Parathyroid adenoma (tissue), 2 donors: ENCODE measurements around the gene ZBTB34.

Experiments used
- H2AFZ ChIP-seq: fragments of 300-600 bp; sonication (generic); one replicate; pipeline ENCODE4 v1.7.0; 2017; ENCODE audit warnings: antibody characterized with exemption, mild to moderate bottlenecking
- H3K27ac ChIP-seq: fragments of 300-600 bp; sonication (generic); one replicate; pipeline ENCODE4 v1.7.0; 2017
- H3K27me3 ChIP-seq: fragments of 300-600 bp; sonication (generic); one replicate; pipeline ENCODE4 v1.7.0; 2017; ENCODE audit warnings: low read length; ENCODE audit not compliant: control insufficient read depth, insufficient read depth
- H3K36me3 ChIP-seq: fragments of 300-600 bp; sonication (generic); one replicate; pipeline ENCODE4 v1.7.0; 2017; ENCODE audit warnings: low read length; ENCODE audit not compliant: control insufficient read depth, insufficient read depth
- H3K4me1 ChIP-seq: fragments of 300-600 bp; sonication (generic); one replicate; pipeline ENCODE4 v1.7.0; 2017; ENCODE audit warnings: control low read depth
- H3K4me2 ChIP-seq: fragments of 300-600 bp; sonication (generic); one replicate; pipeline ENCODE4 v1.7.0; 2017; ENCODE audit warnings: low read length
- H3K4me3 ChIP-seq: fragments of 300-600 bp; sonication (generic); one replicate; pipeline ENCODE4 v1.7.0; 2017; ENCODE audit warnings: low read depth, low read length
- H3K79me2 ChIP-seq: fragments of 300-600 bp; sonication (generic); one replicate; pipeline ENCODE4 v1.7.0; 2017; ENCODE audit warnings: control low read depth
- H3K9ac ChIP-seq: fragments of 300-600 bp; sonication (generic); one replicate; pipeline ENCODE4 v1.7.0; 2017; ENCODE audit warnings: mild to moderate bottlenecking
- H3K9me3 ChIP-seq: fragments of 300-600 bp; sonication (generic); one replicate; pipeline ENCODE4 v1.7.0; 2017; ENCODE audit warnings: low read length; ENCODE audit not compliant: control insufficient read depth
- TF ChIP-seq, protein P1 (sequence below): fragments of 300-600 bp; sonication (generic); IDR thresholded peaks from one replicate; pipeline ENCODE4 v1.7.0; 2017; ENCODE audit warnings: antibody characterized with exemption, mild to moderate bottlenecking
- donor health status: primary hyperparathyroidism.

ZBTB34 gene

DNA sequence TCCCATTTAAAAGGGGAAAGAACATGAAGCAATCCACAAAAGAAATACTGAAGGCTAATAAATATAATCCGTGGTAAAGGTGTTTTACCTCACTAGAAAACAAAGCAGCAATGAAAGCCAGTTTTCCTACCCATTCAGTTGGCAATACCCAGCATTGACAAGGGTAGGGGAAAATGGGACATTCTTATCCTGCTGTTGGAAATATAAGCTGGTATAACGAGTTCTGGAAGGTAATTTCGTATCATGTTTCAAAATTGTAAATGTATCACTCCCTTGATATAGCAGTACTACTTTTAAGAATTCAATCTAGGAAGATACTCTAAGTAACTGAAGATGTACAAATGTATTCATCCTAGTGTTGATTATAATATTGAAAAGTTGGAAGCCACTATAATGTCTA, 31.2 kb downstream of the ZBTB34 start:
- Histone ChIP-seq H3K4me1 (no peaks in the 10 kb centered on the region), H3K4me2 (no peak overlapping the region), H3K9me3 (no peaks in the 10 kb centered on the region), H2AFZ (no peak overlapping the region), H3K9ac (no peak overlapping the region), H3K27me3 (no peaks in the 10 kb centered on the region), H3K27ac (no peak overlapping the region), H3K79me2 (no peaks in the 10 kb centered on the region), H3K36me3 (no peaks in the 10 kb centered on the region), H3K4me3 (no peak overlapping the region)
- TF ChIP-seq, protein P1, sequence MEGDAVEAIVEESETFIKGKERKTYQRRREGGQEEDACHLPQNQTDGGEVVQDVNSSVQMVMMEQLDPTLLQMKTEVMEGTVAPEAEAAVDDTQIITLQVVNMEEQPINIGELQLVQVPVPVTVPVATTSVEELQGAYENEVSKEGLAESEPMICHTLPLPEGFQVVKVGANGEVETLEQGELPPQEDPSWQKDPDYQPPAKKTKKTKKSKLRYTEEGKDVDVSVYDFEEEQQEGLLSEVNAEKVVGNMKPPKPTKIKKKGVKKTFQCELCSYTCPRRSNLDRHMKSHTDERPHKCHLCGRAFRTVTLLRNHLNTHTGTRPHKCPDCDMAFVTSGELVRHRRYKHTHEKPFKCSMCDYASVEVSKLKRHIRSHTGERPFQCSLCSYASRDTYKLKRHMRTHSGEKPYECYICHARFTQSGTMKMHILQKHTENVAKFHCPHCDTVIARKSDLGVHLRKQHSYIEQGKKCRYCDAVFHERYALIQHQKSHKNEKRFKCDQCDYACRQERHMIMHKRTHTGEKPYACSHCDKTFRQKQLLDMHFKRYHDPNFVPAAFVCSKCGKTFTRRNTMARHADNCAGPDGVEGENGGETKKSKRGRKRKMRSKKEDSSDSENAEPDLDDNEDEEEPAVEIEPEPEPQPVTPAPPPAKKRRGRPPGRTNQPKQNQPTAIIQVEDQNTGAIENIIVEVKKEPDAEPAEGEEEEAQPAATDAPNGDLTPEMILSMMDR: no peak

DNA sequence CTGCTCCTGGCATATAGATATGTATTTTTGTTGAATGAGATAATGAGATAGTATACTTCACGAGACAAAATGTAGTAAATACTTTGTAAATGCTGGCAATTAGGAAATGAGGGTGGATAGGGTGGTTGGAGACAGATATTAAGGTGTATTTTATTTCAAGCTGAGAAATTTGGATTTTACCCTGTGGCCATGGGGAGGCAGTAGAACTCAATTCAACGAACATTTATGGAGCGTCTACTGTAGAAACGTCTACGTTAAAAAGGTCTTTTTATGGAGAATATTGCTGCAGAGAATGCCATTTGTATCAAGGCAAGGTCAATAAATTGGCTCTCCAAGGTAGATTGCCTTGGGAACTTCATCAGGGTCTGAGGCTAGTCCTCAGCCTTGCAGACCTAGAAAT, 32.6 kb downstream of the ZBTB34 start:
- Histone ChIP-seq H3K9ac (no peak overlapping the region), H3K27ac (no peak overlapping the region), H3K36me3 (no peaks in the 10 kb centered on the region), H3K4me3 (no peak overlapping the region), H3K79me2 (no peaks in the 10 kb centered on the region), H3K27me3 (no peaks in the 10 kb centered on the region), H3K4me1 (no peaks in the 10 kb centered on the region), H2AFZ (no peak overlapping the region), H3K4me2 (no peak overlapping the region), H3K9me3 (no peaks in the 10 kb centered on the region)
- TF ChIP-seq, protein P1: peak; percentile 10

DNA sequence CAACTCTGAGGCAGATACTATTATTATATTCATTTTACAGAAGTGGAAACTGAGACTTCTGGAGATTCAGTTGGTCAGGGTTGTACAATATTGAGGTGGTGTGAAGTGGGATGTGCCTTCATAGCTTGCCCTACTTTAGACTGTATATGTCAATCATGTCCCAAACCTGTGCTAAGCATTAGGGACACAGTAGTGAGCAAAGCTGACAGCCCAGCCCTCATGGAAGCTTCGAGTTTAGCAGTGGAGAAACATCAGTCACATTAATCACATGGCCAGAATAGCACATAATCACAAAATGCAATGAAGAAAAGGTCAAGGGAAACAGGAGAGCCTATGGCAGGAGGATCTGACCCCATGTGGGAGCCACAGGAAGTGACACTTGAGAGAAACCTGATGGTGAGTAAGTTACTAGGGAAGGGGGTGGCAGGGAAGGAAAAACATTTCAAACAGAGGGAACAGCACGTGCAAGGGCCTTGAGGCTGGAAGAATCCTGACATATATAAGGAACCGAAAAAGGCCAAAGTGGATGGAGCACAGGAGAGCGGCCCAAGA, 33.7 kb downstream of the ZBTB34 start:
- Histone ChIP-seq H3K36me3 (no peaks in the 10 kb centered on the region), H3K79me2 (no peaks in the 10 kb centered on the region), H3K4me2 (no peak overlapping the region), H3K4me1 (no peaks in the 10 kb centered on the region), H3K9me3 (no peaks in the 10 kb centered on the region), H3K9ac (no peak overlapping the region), H3K4me3 (no peak overlapping the region), H2AFZ (no peak overlapping the region), H3K27me3 (no peaks in the 10 kb centered on the region), H3K27ac (no peak overlapping the region)
- TF ChIP-seq, protein P1: no peak

DNA sequence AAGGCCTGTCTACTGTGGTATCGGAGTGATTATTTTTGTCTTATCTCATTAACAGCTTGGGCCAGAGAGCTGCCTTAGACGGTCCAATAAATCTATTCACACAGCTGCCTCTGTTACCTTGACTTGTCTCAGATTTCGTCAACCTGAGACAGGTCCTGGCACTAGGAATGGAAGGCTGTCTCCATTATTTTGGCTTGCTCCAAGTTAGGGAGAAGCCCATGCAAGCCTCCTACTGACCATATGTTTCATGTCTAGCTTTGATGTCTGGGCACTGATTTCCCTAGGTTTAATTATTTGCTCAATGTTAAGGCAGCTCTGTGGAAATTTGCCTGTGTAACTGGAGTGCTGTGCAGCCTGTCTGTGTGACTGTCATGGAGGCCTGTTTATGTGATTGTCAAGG, 41.8 kb downstream of the ZBTB34 start:
- no peaks in the 10 kb centered on the region for H3K79me2 ChIP-seq
- no peak overlapping the region for H3K9ac ChIP-seq
- H3K4me3 ChIP-seq: no peak overlapping the region
- H3K27ac ChIP-seq: no peak overlapping the region
- H3K4me2 ChIP-seq: no peak overlapping the region
- TF ChIP-seq, protein P1: no peak
- H3K9me3 ChIP-seq: no peaks in the 10 kb centered on the region
- no peak overlapping the region for H2AFZ ChIP-seq
- H3K27me3 ChIP-seq: no peaks in the 10 kb centered on the region
- no peaks in the 10 kb centered on the region for H3K4me1 ChIP-seq
- no peaks in the 10 kb centered on the region for H3K36me3 ChIP-seq

DNA sequence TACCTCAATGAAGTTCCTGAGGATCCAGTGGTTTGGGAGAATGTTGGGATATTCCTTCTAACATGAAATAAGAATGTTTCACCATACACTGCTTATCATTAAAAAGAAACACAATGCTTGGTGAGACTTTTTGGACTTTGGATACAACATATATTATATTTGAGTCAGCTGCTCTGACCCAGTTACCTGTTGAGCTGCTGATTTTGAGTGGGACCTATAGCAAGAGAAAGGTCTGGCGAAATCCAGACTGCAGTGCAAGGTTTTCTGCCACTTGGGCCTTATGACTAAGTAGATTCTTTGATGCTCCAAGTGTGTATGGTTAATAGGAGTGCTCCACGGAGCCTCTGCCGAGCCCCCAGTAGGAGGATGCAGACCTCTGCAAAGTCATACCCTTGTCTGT, 44.1 kb downstream of the ZBTB34 start:
- no peak overlapping the region for H3K4me3 ChIP-seq
- H3K4me2 ChIP-seq: no peak overlapping the region
- TF ChIP-seq, protein P1: no peak
- H3K36me3 ChIP-seq: no peaks in the 10 kb centered on the region
- H3K4me1 ChIP-seq: no peaks in the 10 kb centered on the region
- H3K9me3 ChIP-seq: no peaks in the 10 kb centered on the region
- no peak overlapping the region for H3K9ac ChIP-seq
- H2AFZ ChIP-seq: no peak overlapping the region
- H3K27ac ChIP-seq: no peak overlapping the region
- H3K79me2 ChIP-seq: no peaks in the 10 kb centered on the region
- H3K27me3 ChIP-seq: no peaks in the 10 kb centered on the region
